Measurements from ENCODE around the gene GABRR1. TPM values are rescaled to one million over a fixed set of nuclear protein-coding genes. Genes with fewer than 3 reads are reported as not detected.

GABRR1 gene
- total and polyA plus RNA-seq, 2 of the 13 experiments (the other 11 are each of a cell fraction or from before 2014, with no cell fraction given): not detected

DNA sequence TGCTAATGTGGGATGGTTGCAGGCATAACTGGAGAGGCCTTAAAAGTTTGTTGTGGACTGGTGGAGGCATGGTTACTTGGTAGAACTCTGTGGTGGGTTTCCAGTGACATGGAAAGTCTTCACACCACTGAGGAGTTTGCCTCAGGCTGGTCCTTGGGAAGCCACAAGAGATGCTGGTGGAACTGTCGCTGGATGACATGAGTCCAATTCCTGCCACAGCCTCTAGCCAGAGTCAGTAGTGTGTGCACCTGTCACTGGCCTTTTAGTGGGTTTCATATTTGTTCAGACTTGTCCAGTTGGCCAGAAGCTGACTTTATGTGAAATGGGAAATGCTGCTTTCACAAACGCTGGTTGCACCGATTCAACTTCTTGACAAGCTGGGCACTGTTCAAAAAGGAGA is 85.6 kb downstream of the GABRR1 start:
- CTCF ChIA-PET (ENCODE audit: low intra/inter-chr PET ratio, low total read pairs): no interaction called here
- no peak for DNase-seq (ENCODE audit: low spot score)
- POLR2A ChIA-PET: interaction anchor here (1.6 kb wide), 1 partner anchor 15 kb away, joined by 7 read pairs; the partner anchor contains the start of gene PM20D2
- no peak overlapping the region for H3K4me2 ChIP-seq (ENCODE audit: low read depth, low read length)
- no TSS peak for BruUV-seq (replicated peaks)
- ATAC-seq: no peak
- peaks cover 0 to 1% of the 10 kb centered on the region in 2 experiments; a peak in 1 of 5 replicates for H3K27me3 ChIP-seq (ENCODE audit: control insufficient read depth in 1 of 2, insufficient read depth in 2 of 2, low read length in 2 of 2)
- H3K36me3 ChIP-seq (replicated peaks in 1 of 2; ENCODE audit: control insufficient read depth in 1 of 2, insufficient read depth in 2 of 2, low read length in 2 of 2): no peaks in the 10 kb centered on the region
- H3K4me1 ChIP-seq (ENCODE audit: insufficient read depth, low read length): 0 out of 2 replicates have a peak, but pooled peaks cover 11% of the 10 kb centered on the region
- H3K79me2 ChIP-seq (ENCODE audit: insufficient read depth, low read length): no peaks in the 10 kb centered on the region
- no peaks in the 10 kb centered on the region for H4K20me1 ChIP-seq (ENCODE audit: insufficient read depth, low read length)
- no peak overlapping the region for H3K9ac ChIP-seq (ENCODE audit: insufficient read depth, low read depth, low read length)
- in situ Hi-C loops (cut with HindIII; ENCODE audit: extremely low pct_ligation_motif_present, low pct_unique_long_range_greater_than_20kb) (no loop called here), intact Hi-C loops (cut with micrococcal nuclease; ENCODE audit: unreplicated experiment) (no loop called here)
- no peak for FAIRE-seq
- H3K9me3 ChIP-seq (ENCODE audit: low read length): 0 out of 2 replicates have a peak, but pooled peaks cover 4% of the 10 kb centered on the region
- no peak overlapping the region for H2AFZ ChIP-seq (ENCODE audit: low read length)
- 94% methylated on average over 3 of the region's 3 CpGs for WGBS (ENCODE audit: low lambda C conversion rate)
- no peak overlapping the region for H3K4me3 ChIP-seq (replicated peaks in 1 of 3; ENCODE audit: insufficient read depth in 1 of 3, low read depth in 2 of 3, low read length in 3 of 3)
- no peak overlapping the region for H3K27ac ChIP-seq (ENCODE audit: extremely low read length, insufficient read depth, low read length)
- TF ChIP-seq, protein P1, sequence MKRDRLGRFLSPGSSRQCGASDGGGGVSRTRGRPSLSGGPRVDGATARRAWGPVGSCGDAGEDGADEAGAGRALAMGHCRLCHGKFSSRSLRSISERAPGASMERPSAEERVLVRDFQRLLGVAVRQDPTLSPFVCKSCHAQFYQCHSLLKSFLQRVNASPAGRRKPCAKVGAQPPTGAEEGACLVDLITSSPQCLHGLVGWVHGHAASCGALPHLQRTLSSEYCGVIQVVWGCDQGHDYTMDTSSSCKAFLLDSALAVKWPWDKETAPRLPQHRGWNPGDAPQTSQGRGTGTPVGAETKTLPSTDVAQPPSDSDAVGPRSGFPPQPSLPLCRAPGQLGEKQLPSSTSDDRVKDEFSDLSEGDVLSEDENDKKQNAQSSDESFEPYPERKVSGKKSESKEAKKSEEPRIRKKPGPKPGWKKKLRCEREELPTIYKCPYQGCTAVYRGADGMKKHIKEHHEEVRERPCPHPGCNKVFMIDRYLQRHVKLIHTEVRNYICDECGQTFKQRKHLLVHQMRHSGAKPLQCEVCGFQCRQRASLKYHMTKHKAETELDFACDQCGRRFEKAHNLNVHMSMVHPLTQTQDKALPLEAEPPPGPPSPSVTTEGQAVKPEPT (CRISPR knock-in tag; IDR thresholded peaks at IDR 0.05; ENCODE audit: low read depth): no peak
- TF ChIP-seq REL (CRISPR knock-in tag; conservative IDR thresholded peaks at IDR 0.05): no peak
- TF ChIP-seq, protein P2, sequence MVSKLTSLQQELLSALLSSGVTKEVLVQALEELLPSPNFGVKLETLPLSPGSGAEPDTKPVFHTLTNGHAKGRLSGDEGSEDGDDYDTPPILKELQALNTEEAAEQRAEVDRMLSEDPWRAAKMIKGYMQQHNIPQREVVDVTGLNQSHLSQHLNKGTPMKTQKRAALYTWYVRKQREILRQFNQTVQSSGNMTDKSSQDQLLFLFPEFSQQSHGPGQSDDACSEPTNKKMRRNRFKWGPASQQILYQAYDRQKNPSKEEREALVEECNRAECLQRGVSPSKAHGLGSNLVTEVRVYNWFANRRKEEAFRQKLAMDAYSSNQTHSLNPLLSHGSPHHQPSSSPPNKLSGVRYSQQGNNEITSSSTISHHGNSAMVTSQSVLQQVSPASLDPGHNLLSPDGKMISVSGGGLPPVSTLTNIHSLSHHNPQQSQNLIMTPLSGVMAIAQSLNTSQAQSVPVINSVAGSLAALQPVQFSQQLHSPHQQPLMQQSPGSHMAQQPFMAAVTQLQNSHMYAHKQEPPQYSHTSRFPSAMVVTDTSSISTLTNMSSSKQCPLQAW (CRISPR knock-in tag; IDR thresholded peaks at IDR 0.05): no peak
- no peak for TF ChIP-seq NFKB2 (CRISPR knock-in tag; IDR thresholded peaks at IDR 0.05; ENCODE audit: borderline replicate concordance)
- TF ChIP-seq, protein P3, sequence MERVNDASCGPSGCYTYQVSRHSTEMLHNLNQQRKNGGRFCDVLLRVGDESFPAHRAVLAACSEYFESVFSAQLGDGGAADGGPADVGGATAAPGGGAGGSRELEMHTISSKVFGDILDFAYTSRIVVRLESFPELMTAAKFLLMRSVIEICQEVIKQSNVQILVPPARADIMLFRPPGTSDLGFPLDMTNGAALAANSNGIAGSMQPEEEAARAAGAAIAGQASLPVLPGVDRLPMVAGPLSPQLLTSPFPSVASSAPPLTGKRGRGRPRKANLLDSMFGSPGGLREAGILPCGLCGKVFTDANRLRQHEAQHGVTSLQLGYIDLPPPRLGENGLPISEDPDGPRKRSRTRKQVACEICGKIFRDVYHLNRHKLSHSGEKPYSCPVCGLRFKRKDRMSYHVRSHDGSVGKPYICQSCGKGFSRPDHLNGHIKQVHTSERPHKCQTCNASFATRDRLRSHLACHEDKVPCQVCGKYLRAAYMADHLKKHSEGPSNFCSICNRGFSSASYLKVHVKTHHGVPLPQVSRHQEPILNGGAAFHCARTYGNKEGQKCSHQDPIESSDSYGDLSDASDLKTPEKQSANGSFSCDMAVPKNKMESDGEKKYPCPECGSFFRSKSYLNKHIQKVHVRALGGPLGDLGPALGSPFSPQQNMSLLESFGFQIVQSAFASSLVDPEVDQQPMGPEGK (CRISPR knock-in tag; IDR thresholded peaks at IDR 0.05): no peak
- TF ChIP-seq, protein P4, sequence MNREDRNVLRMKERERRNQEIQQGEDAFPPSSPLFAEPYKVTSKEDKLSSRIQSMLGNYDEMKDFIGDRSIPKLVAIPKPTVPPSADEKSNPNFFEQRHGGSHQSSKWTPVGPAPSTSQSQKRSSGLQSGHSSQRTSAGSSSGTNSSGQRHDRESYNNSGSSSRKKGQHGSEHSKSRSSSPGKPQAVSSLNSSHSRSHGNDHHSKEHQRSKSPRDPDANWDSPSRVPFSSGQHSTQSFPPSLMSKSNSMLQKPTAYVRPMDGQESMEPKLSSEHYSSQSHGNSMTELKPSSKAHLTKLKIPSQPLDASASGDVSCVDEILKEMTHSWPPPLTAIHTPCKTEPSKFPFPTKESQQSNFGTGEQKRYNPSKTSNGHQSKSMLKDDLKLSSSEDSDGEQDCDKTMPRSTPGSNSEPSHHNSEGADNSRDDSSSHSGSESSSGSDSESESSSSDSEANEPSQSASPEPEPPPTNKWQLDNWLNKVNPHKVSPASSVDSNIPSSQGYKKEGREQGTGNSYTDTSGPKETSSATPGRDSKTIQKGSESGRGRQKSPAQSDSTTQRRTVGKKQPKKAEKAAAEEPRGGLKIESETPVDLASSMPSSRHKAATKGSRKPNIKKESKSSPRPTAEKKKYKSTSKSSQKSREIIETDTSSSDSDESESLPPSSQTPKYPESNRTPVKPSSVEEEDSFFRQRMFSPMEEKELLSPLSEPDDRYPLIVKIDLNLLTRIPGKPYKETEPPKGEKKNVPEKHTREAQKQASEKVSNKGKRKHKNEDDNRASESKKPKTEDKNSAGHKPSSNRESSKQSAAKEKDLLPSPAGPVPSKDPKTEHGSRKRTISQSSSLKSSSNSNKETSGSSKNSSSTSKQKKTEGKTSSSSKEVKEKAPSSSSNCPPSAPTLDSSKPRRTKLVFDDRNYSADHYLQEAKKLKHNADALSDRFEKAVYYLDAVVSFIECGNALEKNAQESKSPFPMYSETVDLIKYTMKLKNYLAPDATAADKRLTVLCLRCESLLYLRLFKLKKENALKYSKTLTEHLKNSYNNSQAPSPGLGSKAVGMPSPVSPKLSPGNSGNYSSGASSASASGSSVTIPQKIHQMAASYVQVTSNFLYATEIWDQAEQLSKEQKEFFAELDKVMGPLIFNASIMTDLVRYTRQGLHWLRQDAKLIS (CRISPR knock-in tag; IDR thresholded peaks at IDR 0.05): no peak
